Measurements from ENCODE around the gene SOX8. TPM values are rescaled to one million over a fixed set of nuclear protein-coding genes. Genes with fewer than 3 reads are reported as not detected.

Gene SOX8
- total RNA-seq, 1 experiment from 2014 or later: 1.2 TPM

- TF ChIP-seq, protein P1, sequence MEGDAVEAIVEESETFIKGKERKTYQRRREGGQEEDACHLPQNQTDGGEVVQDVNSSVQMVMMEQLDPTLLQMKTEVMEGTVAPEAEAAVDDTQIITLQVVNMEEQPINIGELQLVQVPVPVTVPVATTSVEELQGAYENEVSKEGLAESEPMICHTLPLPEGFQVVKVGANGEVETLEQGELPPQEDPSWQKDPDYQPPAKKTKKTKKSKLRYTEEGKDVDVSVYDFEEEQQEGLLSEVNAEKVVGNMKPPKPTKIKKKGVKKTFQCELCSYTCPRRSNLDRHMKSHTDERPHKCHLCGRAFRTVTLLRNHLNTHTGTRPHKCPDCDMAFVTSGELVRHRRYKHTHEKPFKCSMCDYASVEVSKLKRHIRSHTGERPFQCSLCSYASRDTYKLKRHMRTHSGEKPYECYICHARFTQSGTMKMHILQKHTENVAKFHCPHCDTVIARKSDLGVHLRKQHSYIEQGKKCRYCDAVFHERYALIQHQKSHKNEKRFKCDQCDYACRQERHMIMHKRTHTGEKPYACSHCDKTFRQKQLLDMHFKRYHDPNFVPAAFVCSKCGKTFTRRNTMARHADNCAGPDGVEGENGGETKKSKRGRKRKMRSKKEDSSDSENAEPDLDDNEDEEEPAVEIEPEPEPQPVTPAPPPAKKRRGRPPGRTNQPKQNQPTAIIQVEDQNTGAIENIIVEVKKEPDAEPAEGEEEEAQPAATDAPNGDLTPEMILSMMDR (IDR thresholded peaks at IDR 0.05; ENCODE audit: insufficient read depth in 1 of 2, low read depth in 1 of 2, low read length in 1 of 2, severe bottlenecking in 1 of 2, unreplicated experiment in 1 of 2): no peak
- no peak for DNase-seq
- Histone ChIP-seq H3K4me3 (ENCODE audit: low read depth, low read length) (no peak overlapping the region), H3K27me3 (replicated peaks; ENCODE audit: control insufficient read depth, insufficient read depth, low read length) (no peaks in the 10 kb centered on the region), H3K4me1 (peaks cover 10% of the 10 kb centered on the region; the same call in 1 of the 2 replicates), H3K9me3 (no peaks in the 10 kb centered on the region), H3K36me3 (ENCODE audit: control insufficient read depth, insufficient read depth, low read length) (no peaks in the 10 kb centered on the region)
- no TSS peak for BruUV-seq (replicated peaks)
- Mint-ChIP-seq H3K27ac (ENCODE audit: unreplicated experiment) (no peak overlapping the region), H3K36me3 (ENCODE audit: insufficient read depth, unreplicated experiment) (no peaks in the 10 kb centered on the region), H3K27me3 (ENCODE audit: insufficient read depth, unreplicated experiment) (peaks cover 5% of the 10 kb centered on the region), H3K4me1 (ENCODE audit: low read depth, unreplicated experiment) (no peaks in the 10 kb centered on the region), H3K9me3 (ENCODE audit: unreplicated experiment) (no peaks in the 10 kb centered on the region), H3K4me3 (ENCODE audit: unreplicated experiment) (peak overlapping the region; percentile 64)
- ChIA-PET POLR2A (no interaction called here), CTCF (no interaction called here)
- intact Hi-C loops (cut with micrococcal nuclease; ENCODE audit: unreplicated experiment): no loop called here
These were observed 10.0 kb upstream of the SOX8 start for GRCh38 chr16:971582-971905.

DNA sequence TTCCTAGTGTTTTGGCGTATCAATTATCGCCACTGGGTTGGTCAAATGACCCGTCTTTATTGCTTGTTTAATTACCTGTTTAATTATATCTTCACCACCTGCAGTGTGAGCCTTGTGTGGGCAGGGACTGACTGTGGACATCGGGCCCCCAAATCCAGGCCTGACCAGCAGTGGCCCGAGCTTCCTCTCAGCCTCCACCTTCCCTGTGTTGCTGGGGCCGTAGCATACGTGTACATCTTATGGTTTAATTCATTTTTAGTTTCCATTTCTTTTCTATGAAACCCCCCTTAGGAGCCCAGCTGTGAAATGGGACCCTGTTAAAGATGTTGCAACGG is 9.6 kb upstream of the SOX8 start:
- Histone ChIP-seq H3K36me3 (ENCODE audit: control insufficient read depth, insufficient read depth, low read length) (no peaks in the 10 kb centered on the region), H3K9me3 (no peaks in the 10 kb centered on the region), H3K4me1 (peaks cover 10% of the 10 kb centered on the region; the same call in 1 of the 2 replicates), H3K4me3 (ENCODE audit: low read depth, low read length) (no peak overlapping the region), H3K27me3 (replicated peaks; ENCODE audit: control insufficient read depth, insufficient read depth, low read length) (no peaks in the 10 kb centered on the region)
- H3K4me1 Mint-ChIP-seq (ENCODE audit: low read depth, unreplicated experiment): no peaks in the 10 kb centered on the region
- H3K9me3 Mint-ChIP-seq (ENCODE audit: unreplicated experiment): no peaks in the 10 kb centered on the region
- TF ChIP-seq, protein P1 (IDR thresholded peaks at IDR 0.05; ENCODE audit: insufficient read depth in 1 of 2, low read depth in 1 of 2, low read length in 1 of 2, severe bottlenecking in 1 of 2, unreplicated experiment in 1 of 2): no peak
- H3K27ac Mint-ChIP-seq (ENCODE audit: unreplicated experiment): no peak overlapping the region
- H3K4me3 Mint-ChIP-seq (ENCODE audit: unreplicated experiment): peak overlapping the region; percentile 64
- no TSS peak for BruUV-seq (replicated peaks)
- no peak for DNase-seq
- intact Hi-C loops (cut with micrococcal nuclease; ENCODE audit: unreplicated experiment): no loop called here
- ChIA-PET CTCF (no interaction called here), POLR2A (no interaction called here)
- peaks cover 5% of the 10 kb centered on the region for H3K27me3 Mint-ChIP-seq (ENCODE audit: insufficient read depth, unreplicated experiment)
- no peaks in the 10 kb centered on the region for H3K36me3 Mint-ChIP-seq (ENCODE audit: insufficient read depth, unreplicated experiment)

DNA sequence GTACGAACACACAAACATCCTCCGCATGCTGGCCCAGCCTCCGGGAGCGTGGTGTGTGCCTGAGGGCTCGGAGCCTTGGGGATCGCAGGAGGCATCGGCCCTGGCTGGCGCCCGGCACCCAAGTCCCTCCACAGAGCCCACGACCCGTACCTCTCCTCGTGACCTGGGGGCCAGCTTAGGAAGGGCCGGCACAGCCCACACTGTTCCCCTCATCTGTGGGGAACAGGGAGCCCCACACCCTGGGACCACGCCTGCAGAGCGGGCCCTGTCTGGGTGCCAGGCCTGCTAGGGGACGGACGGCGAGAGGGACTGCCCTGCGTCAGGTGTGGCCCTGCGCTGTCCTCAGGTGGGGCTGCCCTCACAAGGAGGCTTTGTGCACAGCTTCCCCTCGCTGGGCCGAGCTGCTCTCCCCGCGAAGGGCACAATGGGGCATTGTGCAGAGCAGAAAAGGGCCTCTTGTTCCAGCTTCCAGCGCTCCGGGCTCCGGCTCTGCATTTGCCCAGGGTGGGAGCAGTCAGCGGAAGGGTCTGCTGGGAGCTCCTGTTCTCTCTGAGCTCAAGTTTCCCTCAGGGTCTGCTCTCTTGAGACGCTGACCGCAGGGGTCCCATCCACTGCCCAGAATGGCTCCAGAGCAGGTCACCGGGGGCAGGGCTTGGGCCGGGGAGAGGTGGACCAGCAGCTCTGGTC is 9.1 kb upstream of the SOX8 start:
- H3K4me1 Mint-ChIP-seq (ENCODE audit: low read depth, unreplicated experiment): no peaks in the 10 kb centered on the region

More for the DNA sequence above, 9.1 kb upstream of the SOX8 start:
- Mint-ChIP-seq H3K27ac (ENCODE audit: unreplicated experiment) (no peak overlapping the region), H3K27me3 (ENCODE audit: insufficient read depth, unreplicated experiment) (peaks cover 5% of the 10 kb centered on the region), H3K4me3 (ENCODE audit: unreplicated experiment) (no peak overlapping the region), H3K9me3 (ENCODE audit: unreplicated experiment) (no peaks in the 10 kb centered on the region), H3K36me3 (ENCODE audit: insufficient read depth, unreplicated experiment) (no peaks in the 10 kb centered on the region)
- intact Hi-C loops (cut with micrococcal nuclease; ENCODE audit: unreplicated experiment): no loop called here
- Histone ChIP-seq H3K4me3 (ENCODE audit: low read depth, low read length) (no peak overlapping the region), H3K36me3 (ENCODE audit: control insufficient read depth, insufficient read depth, low read length) (no peaks in the 10 kb centered on the region), H3K27me3 (replicated peaks; ENCODE audit: control insufficient read depth, insufficient read depth, low read length) (no peaks in the 10 kb centered on the region), H3K9me3 (no peaks in the 10 kb centered on the region), H3K4me1 (peaks cover 10% of the 10 kb centered on the region; the same call in 1 of the 2 replicates)
- DNase-seq: no peak
- TF ChIP-seq, protein P1 (IDR thresholded peaks at IDR 0.05; ENCODE audit: insufficient read depth in 1 of 2, low read depth in 1 of 2, low read length in 1 of 2, severe bottlenecking in 1 of 2, unreplicated experiment in 1 of 2): no peak
- CTCF ChIA-PET: no interaction called here
- no TSS peak for BruUV-seq (replicated peaks)
- POLR2A ChIA-PET: no interaction called here

Measured in Caco-2 (cell line).